Brain microvascular endothelial cell (primary cell): Measurements from ENCODE around the gene CX3CL1.

Source experiments
- DNase-seq: peaks from one replicate; pipeline ENCODE4 v3.0.0-alpha.2; 2020
- H3K27ac ChIP-seq: fragments of 250-450 bp; sonication (Bioruptor Pico); 2 replicates; pipeline ENCODE4 v1.5.1; 2020; ENCODE audit warnings: mild to moderate bottlenecking, moderate library complexity
- H3K27me3 ChIP-seq: fragments of 250-450 bp; sonication (Bioruptor Pico); replicated peaks from 2 replicates; pipeline ENCODE4 v1.5.1; 2020; ENCODE audit warnings: mild to moderate bottlenecking
- H3K36me3 ChIP-seq: fragments of 250-450 bp; sonication (Bioruptor Pico); replicated peaks from 2 replicates; pipeline ENCODE4 v1.5.1; 2020; ENCODE audit warnings: mild to moderate bottlenecking
- H3K4me3 ChIP-seq: 2 replicates; pipeline ENCODE4 v1.5.1; 2011; ENCODE audit warnings: low read depth, mild to moderate bottlenecking, control low read depth, low read length, moderate library complexity
- in situ Hi-C: cut with HindIII; loops from 2 replicates; pipeline ENCODE4 v1.10.0; 2017; ENCODE audit warnings: low sequenced_read_pairs, low pct_ligation_motif_present
- TF ChIP-seq, protein P1 (sequence below): IDR thresholded peaks from 2 replicates; pipeline ENCODE4 v1.5.1; 2011; ENCODE audit warnings: low read depth, mild to moderate bottlenecking, moderate library complexity, low read length, control low read depth, inconsistent platforms; ENCODE audit errors: missing control alignments

CX3CL1 gene

DNA sequence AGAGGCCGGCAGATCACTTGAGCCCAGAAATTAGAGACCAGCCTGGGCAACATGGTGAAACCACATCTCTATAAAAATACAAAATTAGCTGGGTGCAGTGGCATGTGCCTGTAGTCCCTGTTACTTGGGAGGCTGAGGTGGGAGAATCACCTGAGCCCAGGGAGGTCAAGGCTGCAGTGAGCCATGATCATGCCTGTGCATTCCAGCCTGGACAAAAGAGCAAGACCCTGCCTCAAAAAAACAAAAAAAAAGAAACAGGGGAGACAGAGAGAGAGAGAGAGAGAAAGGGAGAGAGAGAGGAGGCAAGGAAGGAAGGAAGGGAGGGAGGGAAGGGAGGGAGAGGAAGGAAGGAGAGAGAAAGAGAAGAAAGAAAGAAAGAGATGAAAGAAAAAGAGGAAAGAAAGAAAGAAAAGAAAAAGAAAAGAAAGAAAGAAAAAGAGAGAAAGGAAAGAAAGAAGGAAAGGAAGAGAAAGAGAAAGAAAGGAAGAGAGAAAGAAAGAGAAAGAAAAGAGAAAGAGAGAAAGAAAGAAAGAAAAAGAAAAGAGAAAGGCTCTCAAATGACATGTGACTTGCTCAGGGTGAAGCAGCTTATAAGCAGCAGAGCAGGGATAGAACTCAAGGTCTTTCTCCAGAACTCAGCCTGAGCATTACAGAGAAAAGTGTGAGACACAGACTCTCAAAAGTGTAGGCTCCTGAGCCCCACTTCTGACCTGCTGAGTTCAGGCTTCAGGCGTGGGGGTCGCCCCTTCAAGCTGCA is 15.5 kb downstream of the CX3CL1 start:
- Histone ChIP-seq H3K27ac (no peak overlapping the region), H3K27me3 (peaks cover 3% of the 10 kb centered on the region), H3K36me3 (no peaks in the 10 kb centered on the region), H3K4me3 (no peak overlapping the region)
- no peak for DNase-seq
- in situ Hi-C loops: no loop called here
- TF ChIP-seq, protein P1, sequence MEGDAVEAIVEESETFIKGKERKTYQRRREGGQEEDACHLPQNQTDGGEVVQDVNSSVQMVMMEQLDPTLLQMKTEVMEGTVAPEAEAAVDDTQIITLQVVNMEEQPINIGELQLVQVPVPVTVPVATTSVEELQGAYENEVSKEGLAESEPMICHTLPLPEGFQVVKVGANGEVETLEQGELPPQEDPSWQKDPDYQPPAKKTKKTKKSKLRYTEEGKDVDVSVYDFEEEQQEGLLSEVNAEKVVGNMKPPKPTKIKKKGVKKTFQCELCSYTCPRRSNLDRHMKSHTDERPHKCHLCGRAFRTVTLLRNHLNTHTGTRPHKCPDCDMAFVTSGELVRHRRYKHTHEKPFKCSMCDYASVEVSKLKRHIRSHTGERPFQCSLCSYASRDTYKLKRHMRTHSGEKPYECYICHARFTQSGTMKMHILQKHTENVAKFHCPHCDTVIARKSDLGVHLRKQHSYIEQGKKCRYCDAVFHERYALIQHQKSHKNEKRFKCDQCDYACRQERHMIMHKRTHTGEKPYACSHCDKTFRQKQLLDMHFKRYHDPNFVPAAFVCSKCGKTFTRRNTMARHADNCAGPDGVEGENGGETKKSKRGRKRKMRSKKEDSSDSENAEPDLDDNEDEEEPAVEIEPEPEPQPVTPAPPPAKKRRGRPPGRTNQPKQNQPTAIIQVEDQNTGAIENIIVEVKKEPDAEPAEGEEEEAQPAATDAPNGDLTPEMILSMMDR: no peak

DNA sequence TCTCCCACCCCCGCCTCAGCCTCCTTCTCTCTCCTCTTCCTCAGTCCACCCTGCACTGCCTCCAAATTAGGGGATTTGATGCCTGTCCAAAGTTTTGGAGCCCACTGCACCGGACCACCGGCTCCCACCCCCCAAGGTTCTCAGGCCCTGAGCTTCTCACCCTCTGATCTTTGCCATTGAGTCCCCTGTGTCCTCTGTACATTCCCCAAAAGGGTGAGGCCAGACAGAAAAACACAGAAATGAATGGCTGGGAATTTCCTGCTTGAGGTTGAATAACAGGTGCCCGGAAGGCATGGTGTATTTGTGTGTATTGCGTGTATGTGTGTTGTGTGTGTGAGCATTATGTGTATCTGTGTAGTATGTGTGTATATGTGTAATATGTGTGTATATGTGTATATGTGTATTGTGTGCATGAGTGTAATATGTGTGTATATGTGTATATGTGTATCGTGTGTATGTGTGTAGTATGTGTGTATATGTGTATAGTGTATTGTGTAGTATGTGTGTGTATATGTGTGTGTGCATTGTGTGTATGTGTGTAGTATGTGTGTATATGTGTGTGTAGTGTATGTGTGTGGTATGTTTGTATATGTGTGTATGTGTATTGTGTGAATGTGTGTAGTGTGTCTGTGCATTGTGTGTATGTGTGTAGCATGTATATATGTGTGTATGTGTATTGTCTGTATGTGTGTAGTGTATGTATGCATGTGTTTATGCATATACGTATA is 16.2 kb downstream of the CX3CL1 start:
- H3K4me3 ChIP-seq: no peak overlapping the region
- TF ChIP-seq, protein P1: no peak
- H3K27me3 ChIP-seq: peaks cover 3% of the 10 kb centered on the region
- no peak for DNase-seq
- no peak overlapping the region for H3K27ac ChIP-seq
- in situ Hi-C loops: no loop called here
- H3K36me3 ChIP-seq: no peaks in the 10 kb centered on the region

DNA sequence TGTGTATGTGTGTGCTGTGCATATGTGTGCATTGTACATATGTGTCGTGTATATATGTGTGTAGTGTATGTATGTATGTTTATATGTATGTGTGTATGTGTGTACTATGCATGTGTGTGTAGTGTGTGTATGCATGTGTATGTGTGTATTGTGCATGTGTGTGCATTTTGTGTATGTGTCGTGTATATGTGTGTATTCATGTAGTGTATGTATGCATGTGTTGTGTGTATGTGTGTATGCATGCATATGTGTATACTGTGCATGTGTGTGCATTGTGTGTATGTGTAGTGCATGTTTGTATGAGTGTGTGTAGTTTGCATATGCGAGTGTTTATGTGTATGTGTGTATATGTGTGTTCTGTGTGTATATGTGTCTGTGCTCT is 16.8 kb downstream of the CX3CL1 start:
- TF ChIP-seq, protein P1: no peak
- Histone ChIP-seq H3K4me3 (no peak overlapping the region), H3K36me3 (no peaks in the 10 kb centered on the region), H3K27ac (no peak overlapping the region), H3K27me3 (peaks cover 3% of the 10 kb centered on the region)
- in situ Hi-C loops: no loop called here
- DNase-seq: no peak

DNA sequence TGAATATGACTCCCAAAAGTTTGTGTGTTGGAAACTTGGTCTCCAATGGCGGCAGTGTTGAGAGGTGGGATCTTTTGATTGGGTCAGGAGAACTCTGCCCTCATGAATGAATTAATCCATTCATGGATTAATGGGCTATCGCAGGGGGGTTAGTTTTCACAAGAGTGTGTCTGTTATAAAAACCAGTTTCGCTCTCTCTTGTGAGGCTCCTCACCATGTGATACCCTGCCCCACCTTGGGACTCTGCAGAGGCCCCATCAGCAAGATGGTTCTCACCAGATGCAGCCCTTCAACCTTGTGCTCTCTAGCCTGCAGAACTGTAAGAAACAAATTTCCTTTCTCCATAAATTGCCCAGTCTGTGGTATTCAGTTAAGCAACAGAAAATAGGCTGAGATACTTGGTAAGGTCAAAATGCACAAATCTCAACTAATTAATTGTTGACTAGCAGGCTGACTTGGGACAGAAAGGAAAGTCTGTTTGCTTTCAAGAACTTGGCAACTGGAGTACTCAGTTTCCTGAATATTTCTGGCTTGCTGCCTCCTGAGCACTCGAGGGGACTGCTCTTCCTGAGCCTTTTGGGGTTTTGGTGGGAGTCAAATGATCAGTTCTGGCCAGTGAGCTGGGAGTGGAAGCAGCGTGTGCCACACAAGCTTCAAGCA is 18.5 kb downstream of the CX3CL1 start:
- in situ Hi-C loops: no loop called here

DNA sequence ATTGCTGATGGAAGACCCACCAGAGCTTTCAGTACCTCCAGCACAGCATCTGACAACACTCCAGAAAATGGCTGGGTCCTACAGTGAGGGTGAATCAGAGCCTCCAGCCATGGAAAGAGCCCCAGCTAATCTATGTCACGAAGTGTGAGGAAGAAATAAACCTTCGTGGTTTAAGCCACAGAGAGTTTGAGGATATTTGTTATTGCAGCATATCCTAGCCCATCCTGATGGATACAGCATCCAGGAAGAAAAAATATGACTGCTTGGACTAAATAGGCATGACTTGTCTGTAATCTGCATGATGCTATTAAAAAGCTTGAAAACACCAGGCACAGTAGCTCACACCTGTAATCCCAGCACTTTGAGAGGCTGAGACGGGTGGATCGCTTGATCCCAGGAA is 19.0 kb downstream of the CX3CL1 start:
- Histone ChIP-seq H3K27me3 (peaks cover 3% of the 10 kb centered on the region), H3K27ac (no peak overlapping the region), H3K4me3 (no peak overlapping the region), H3K36me3 (no peaks in the 10 kb centered on the region)
- in situ Hi-C loops: no loop called here
- TF ChIP-seq, protein P1: no peak
- no peak for DNase-seq

More for the DNA sequence above, 18.5 kb downstream of the CX3CL1 start:
- TF ChIP-seq, protein P1: no peak
- H3K4me3 ChIP-seq: no peak overlapping the region
- DNase-seq: no peak
- H3K27me3 ChIP-seq: peaks cover 3% of the 10 kb centered on the region
- H3K27ac ChIP-seq: no peak overlapping the region
- no peaks in the 10 kb centered on the region for H3K36me3 ChIP-seq
